Measurements from ENCODE around the gene GLDC.

GLDC gene

DNA sequence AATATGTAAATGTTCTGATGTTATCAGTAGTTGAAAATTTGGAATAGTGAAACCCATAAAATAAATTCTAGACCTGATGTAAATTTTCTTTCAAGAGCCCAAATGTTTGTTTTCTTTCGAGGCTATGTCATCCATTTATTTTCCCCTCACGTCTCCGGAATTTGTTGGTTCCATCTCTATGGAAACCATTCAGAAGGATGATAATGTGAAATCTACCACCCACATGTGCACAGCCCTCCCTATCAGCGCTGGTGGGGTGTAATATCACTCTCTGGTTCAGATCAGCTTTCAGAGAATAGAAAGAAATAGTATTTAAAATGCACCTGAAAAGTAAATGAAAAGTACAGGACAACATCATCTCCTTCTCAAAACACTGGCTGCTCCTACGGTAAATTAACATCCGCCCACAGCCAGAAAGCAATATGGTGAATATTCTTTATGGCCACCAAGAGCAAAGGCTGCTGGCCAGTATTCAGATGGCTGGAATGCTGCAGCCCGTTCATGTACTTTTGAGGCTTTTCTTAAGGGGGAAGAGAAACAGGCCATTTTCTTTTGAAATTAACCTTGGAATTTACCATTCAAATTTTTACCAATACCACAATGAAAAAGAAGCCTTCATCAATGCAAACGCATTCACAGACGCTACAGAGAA is 28.5 kb downstream of the GLDC start:
- no peak for DNase-seq

DNA sequence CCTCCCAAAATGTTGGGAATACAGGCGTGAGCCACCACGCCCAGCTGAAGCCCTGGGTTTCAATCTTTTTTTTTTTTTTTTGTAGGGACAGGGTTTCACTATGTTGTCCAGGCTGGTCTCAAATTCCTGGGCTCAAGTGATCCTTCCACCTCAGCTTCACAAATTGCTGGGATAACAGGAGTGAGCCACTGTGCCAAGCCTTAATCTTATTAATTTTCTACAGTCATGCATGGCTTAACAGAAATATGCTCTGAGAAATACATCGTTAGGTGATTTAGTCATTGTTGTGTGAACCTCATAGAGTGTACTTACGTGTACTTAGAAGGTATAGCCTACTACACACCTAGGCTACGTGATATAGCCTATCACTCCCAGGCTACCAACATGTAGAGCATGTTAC is 31.0 kb downstream of the GLDC start:
- no peak for DNase-seq

DNA sequence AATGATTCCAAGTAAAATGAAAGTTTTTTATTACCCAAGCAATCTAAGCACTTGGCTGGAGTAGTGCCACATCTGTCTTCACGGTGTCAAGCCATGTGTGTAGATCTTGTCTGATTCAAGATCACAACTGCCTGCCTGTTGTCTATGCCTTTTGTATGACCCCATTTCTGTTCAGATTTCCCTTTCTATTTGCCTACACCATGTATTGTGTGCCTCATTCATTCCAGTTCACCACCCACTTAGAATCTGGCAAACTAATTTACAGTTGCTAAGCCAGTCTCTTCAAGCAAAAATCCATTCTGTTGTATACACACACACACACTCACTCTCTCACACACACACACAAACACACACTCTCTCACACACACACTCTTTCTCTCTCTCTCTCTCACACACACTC is 33.7 kb downstream of the GLDC start:
- no peak for DNase-seq

DNA sequence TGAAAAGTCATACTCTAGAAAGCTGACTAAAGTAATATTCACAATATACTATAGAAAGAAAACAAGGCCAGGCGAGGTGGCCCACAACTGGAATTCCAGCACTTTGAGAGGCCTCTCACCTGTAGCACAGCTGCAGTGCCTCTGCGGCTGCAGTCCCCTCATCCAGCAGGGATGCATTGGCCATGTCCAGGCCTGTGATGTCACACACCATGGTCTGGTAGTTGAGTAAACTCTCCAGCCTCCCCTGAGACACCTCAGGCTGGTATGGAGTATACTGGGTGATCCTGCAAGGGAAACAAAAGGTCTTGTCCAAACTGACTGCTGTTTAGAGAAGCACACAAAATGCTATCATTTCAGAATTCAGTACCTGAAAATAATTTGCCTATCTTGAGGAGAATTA is 35.5 kb downstream of the GLDC start:
- no peak for DNase-seq

DNA sequence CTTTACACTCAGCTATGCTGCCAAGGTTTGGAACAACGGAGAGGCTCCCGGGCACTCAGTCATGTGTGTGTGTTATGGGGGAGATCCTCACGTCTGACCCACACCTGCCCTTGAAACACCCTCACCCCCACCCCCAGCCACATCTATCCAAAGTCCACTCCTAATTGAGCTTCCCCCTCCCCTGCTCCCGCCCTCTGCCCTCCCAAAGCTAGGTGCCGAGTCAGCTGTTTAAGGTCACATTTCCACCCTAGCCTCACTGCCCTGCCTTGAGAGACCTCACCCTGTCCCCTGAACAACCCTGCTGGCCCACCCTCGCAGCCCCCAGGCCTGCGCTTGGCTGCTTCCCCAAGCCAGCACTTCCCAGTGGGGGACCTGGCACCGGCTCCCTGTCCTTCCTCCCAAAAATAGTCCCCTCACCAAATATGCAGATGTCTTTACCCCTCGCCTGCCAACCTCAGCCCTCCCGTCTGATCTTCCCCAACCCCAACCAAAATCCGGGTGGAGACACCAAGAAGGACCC is 36.0 kb downstream of the GLDC start:
- no peak for DNase-seq

DNA sequence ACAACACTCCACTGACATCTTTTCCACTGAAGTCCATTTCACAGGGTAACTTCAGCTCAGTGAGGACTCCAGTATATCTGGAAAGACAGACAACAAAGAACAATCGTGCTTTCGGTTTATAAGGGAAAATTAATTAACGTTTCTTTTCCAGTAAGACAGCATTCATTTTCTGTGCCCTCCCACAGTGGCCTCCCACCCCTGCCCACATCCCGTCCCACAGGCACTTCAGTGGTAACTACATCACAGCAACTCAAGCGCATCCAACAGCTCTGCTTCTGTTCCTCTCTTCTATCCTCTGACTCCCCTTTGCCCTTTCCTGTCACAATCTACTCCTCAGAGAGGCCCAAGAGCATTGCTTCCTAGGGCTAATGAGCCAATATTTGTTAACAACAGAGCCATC is 40.3 kb downstream of the GLDC start:
- no peak for DNase-seq

DNA sequence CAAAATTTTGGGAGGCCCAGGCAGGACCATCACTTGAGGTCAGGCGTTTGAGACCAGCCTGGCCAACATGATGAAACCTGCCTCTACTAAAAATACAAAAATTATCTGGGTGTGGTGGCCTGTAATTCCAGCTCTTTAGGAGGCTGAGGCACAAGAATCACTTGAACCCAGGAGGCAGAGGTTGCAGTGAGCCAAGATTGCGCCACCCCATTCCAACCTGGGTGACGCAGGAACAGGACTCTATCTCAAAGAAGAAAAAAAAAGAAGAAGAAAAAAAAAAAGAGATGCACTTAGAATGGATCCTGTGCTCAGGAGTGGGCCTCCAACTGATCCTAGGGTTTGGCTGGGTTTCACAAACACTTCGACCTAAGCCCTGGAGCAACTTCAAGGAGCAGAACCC is 45.1 kb downstream of the GLDC start:
- DNase-seq = no peak

DNA sequence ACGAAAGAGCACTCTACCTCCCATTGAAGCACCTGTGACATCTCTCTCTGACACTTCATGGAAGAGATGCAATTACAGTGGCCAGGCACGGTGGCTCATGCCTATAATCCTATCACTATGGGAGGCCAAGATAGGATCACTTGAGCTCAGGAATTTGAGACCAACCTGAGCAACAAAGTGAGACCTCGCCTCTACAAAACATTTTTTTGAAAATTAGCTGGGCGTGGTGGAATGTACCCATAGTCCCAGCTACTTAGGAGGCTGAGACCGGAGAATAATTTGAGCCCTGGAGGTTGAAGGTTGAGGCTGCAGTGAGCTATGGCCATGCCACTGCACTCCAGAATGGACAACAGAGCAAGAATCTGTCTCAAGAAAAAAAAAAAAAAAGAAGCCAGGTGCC is 45.5 kb downstream of the GLDC start:
- DNase-seq = no peak

DNA sequence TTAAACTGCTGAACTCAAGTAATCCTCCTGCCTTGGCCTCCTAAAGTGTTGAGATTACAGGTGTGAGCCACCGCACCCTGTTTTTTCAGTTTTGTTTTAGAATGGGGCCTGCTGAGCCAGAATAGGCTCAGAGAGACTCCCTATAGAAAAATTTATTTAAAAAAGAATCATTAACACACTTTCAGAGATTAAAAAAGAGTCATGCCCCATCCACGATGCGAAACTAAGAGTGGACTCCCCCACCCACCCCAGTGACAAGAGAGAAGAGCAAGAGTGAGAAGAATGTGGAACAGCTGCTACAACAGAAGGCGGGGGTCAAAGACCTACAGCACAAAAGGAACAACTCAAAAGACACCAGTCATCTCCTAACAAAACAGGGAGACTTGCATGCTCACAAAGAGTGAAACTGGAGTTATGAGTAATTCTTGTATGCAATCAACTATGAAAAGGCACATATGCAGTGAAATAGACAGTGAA is 47.2 kb downstream of the GLDC start:
- DNase-seq = no peak

DNA sequence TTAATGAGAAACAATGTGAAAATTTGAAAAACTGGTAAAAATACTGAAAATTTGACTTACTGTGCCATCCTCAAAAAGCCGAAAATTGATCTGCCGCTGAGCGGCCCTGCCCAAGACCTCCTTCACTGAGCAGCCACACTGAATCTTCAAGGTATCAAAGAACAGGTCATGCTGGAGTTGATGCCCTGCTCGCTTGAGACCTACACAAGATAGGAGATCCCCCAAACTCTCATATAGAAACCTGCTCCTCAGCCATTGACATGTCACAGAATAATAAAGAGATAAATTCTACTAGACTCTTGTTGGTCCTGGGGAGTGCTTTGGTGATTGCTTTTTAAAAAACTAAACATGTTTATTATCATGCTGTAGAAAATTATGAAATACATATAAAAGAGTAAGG is 52.7 kb downstream of the GLDC start:
- DNase-seq = no peak

DNA sequence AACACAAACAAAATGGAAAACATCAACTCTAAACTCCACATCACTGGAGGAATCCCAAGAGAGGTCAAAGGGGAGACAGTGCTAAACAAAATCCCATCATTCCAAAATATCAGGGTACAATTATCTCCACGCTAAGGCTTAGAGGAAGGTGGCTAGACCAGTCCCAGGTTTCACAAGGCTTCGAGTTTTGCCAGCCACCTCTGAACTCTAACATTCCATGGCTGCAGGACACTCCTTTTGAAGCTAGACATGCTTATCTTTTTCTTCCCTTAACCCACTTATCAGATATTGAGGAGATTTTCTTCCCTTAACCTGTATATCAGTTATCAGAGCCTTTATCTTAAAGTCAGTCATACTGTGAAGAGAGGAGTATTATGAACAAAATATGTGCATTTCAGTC is 53.3 kb downstream of the GLDC start:
- no peak for DNase-seq

DNA sequence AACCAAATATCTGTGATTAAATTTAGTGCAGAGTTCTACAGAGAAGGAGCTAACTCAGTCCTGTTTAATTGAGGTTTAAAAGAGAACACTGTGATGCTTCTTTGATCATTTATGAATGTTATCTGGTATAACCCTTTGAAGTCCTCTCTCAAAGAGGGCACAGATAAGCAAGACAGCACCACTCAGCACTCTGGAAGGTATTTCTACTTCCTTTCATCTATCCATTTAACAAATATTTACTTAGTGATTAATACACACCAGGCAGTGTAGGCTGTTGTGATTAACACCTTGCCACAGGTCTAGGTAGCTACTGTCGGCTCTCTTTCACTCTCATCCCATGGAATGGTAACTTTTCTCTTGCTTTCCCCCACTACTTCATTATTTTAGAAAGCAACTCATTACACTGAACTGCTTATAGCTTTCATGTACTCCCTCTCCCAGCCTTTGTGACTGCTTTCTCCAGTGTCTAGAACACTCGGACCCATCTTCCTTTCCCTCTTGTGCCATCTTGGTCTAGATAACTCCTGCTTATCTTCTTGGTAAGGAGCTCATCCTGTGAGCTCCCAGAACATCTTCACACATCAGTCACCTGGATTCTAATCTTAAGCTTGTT is 54.7 kb downstream of the GLDC start:
- DNase-seq = no peak

DNA sequence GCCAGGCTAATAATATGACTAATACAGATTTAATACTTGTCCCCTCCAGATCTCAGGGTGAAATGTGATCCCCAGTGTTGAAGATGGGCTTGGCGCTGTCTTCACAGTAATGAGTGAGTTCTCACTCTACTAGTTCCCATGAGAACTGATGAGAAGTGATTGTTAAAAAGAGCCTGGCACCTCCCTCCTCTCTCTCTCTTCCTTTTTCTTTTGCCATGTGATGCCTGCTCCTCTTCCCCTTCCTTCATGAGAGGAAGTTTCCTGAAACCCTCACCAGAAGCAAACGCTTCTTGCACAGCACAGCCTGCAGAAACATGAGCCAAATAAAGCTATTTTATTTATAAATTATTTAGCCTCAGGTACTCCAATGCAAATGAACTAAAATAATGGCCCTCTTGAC is 55.2 kb downstream of the GLDC start:
- DNase-seq = no peak

DNA sequence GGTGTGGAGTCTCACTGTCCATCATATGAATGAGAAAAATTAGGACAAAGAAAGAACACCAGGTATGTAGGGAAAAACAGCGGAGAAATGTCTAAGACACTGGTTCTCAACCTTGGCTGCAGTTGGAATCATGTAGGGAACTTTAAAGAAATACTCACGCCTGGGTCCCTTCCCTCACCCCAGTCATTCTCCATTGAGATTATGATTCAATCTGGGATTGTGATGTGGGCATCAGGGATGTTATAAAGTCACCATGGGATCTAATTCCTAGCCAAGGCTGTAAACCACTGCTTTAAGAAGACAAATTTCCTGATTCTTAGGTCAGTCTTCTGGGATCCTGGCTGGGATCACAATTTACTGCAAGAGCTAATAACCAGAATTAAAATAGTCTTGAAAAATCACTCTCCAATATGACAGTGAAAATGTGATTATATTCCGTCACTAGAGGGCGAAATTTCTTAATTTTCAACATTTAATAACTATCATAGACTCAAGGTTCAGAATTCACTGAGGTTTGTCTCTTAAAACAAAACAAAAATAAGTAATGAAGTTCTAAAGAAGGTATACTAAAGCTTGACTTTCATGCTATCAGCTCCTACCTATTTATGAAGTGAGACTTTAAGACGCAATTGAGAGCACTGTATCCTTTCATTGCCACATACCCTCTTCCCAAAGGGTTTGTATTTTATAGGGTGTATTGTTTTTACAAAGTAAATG is 60.5 kb downstream of the GLDC start:
- DNase-seq = no peak

DNA sequence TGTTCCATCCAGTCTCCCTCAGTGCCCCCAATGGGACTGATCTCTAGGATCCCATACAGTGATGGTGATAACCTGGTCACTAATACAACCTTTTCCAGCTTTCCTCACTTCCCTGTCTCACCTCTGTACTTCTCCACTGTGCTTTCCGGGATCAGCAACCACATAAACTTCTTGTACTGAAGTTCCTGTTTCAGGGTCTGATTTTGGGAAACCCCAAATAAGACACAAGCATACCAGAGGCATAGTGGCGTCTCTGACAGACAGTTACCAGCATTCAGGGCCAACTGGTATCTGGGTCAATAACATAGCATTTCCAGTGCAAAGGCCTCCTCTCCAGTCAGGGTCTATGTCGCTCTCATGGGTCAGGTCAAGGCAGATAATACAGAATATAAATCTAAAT is 64.3 kb downstream of the GLDC start:
- no peak for DNase-seq

DNA sequence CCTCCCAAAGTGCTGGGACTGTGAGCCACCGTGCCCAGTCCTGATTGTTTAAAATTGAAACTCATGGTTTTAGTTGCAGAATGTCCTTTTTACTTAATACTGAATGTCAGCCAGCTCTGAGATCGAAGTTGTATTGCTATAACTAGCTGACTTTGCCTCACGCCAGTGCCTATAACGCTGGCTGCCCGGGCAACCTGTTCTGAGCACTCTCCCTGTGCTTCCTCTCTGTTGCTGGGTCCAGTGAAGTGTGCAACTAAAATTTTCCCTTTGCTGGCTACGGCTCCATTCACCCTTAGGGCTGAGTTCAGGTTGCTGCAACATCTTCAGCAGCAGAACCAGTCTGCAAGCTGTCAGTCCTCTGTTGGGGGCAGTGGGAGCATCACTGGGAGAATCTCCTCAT is 65.9 kb downstream of the GLDC start:
- DNase-seq = no peak

DNA sequence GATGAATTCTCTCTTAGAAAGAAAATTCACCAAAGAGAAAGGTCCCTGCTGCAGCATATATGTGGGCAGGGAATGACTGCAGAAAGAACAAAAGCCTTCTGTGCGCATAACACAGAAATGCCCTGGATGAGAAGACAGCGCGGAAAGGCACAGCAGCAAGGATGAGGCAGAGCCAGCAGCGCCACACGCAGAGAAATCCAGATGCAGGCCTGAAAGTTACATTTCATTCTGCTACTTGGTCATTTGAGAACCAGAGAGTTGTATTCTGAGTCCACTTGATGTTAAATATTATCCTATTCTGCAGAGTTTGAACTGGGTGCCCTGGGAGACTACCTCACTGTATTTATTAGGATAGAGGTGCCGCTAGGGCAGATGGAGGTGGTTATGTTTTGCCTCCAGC is 68.5 kb downstream of the GLDC start:
- no peak for DNase-seq

DNA sequence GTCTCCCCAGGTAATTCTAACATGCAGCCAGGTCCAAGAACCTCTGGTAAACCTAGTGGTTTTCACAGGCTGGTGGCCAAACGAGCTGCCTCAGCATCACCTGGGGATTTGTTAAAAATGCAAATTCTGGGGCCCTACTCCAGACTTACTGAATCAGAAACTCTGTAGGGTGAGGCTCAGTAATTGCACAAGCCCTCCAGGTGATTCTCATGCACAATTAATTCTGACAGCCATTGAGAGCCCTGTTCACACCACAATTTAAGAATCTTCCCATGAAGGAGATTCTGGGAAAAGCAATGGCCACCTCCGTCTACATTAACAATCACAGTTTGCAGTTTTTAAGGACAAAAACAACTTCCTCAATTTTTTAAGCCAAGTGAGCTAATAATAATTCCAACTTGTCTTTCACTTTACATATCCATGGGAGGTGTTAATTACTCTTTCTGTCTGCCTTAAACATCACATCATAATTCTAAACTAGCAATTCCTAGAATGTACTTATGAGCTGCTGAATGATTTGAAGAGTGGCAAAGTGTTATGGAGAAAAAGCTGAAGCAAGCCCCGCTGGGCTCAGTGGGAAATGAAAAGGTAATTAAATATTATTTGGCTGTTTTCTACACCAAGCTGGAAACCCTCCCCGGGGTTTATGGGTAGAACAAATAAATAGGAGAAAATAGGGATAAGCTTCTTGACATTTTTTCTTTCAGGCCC is 70.0 kb downstream of the GLDC start:
- peak; percentile 70 for DNase-seq

DNA sequence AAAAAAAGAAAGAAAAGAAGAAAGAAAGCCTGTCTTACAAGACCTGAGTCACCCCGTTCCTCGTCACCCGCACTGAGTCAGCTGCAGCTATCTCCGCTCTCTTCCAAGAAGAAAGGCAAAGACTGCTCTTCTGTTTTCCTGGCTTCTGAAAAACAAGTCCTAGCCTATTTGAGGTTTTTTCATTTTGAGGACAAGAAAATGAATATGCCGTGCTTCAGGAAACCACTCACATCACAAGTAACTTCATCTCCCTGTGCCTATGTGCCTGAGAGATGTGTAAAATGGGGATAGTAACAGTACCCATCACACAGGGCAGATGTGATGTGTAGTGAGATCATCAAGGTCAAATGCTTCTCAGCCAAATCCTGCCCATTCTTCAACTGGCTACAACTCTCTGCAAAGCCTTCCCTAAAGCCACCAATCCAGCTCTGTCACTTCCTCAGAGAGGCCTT is 78.4 kb downstream of the GLDC start:
- no peak for DNase-seq

DNA sequence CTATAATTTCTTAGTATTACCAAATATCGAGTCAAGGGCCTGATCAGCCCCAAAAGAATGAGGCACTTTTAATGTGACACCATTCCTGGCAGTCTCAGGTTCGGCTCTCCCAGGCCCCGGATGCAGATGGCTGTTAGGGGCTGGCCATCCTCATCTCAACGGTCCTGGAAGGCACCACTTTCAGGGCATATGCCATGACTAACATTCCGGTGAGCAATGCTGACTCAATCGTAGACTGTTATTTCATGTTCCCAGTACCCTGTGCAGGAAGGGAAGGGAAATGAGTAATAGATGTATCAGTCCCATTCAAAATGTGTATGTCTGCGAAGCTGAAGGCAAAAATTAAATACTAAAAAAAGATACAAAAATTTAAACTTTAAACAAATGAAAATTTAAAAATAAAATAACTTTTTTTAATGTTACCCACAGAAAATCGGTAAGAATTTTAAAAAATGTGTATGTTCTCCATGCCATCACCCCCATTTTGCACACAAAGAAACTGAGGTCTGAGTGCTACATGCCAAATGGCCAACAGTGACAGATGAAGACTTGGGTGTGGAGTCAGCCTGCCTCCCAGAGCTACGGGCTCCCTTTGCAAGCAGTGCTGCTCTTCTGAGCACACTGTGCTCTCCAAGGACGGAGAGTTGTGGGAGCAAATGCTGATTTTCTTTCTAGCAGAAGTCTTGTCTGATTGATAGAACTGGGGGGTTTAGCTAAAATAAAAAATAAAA is 79.0 kb downstream of the GLDC start:
- no peak for DNase-seq

DNA sequence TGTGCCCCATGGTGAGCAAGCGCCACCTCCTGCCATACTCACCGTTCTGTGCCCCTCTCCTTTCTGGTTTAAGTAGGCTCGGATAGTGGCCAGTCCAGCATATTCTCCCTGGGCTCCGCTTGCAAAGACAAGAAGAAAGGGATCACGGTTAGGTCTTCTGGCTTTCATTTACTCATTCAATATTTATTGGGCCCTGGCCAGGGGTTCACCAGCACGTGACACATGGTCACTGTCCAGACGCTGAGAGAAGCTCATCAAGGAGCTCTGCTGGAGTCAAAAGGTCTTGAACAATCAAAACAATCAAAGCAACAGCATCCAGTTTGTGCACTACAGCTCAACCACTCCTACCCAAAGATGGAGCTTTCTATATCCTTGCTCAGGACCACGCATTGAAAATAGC is 80.2 kb downstream of the GLDC start:
- no peak for DNase-seq

DNA sequence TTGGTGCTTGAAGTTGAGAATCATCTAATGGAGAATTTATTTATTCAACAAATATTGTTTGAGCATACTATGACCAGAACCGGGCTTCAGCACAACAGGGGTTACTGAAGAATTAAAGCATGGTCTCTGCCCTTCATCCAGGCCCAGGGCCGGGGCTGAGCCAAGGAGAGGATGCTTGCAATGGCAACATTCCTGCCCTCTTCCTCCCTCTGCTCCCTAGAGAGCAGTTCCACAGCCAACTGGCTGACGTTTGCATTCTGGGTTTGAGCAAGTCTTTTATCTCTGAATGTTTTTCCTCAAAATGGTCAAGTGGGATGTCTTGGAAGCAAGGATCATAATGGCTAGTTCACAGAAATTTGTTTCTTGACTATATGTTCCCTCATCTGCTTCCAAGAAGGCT is 80.7 kb downstream of the GLDC start:
- no peak for DNase-seq

DNA sequence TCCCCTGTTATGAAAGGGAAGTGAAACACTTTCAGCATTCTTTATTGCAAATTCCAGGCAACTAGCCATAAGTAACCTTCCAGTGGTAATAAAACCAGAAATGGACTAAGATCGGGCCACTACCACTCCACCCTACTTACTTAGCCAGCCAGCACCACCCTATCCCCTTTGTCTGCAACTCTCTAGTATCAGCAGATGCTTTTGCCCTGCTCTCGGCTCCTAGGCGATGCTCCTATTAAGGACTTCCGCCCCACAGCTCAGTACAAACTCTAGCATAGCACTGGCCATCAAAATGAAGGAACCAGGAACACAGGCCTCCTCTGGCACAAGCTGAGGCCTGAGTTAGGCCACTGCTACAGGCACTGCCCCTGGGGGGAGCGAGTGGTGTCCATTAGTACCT is 81.2 kb downstream of the GLDC start:
- DNase-seq = no peak
